K562 (cell line): Measurements from ENCODE around the gene PPM1G.

Experiments
- CREB1 ChIP-seq, 2 experiments: sonication (generic) in 1 of 2; formaldehyde crosslinking in 1 of 2; IDR thresholded peaks; 2 replicates each; pipeline versions ENCODE4 v1.6.1 to v1.8.0; 2012 to 2022; ENCODE audit warnings: inconsistent platforms in 1 of 2, mild to moderate bottlenecking in 1 of 2, missing genetic modification reagents in 1 of 2, moderate library complexity in 1 of 2
- CTCF ChIP-seq, 3 experiments: IDR thresholded peaks in 2 of 3; conservative IDR thresholded peaks in 1 of 3; 2 replicates each; pipeline ENCODE4 v1.5.1; 2011 to 2012; ENCODE audit warnings: low read length in 3 of 3, mild to moderate bottlenecking in 3 of 3, control low read depth in 2 of 3, improper control_type of control experiment in 1 of 3, inconsistent platforms in 1 of 3, low read depth in 1 of 3, mixed read lengths in 1 of 3, moderate library complexity in 1 of 3; ENCODE audit not compliant: insufficient read depth in 2 of 3
- ETV6 ChIP-seq, 3 experiments: fragments of 150-350 bp in 1 of 3; sonication (generic) in 1 of 3; formaldehyde crosslinking in 1 of 3; IDR thresholded peaks; 2 replicates each; pipeline versions ENCODE4 v1.6.1 to v1.8.0; 2014 to 2022; ENCODE audit warnings: borderline replicate concordance in 2 of 3, low read depth in 2 of 3, antibody characterized with exemption in 1 of 3, low read length in 1 of 3, mild to moderate bottlenecking in 1 of 3, missing genetic modification reagents in 1 of 3
- EZH2 ChIP-seq: IDR thresholded peaks from 2 replicates; pipeline ENCODE4 v1.6.1; 2012; ENCODE audit warnings: low read depth, mild to moderate bottlenecking, inconsistent platforms, low read length, borderline replicate concordance
- FOSL1 ChIP-seq: fragments of 200-800 bp; sonication (Bioruptor generic); conservative IDR thresholded peaks from 2 replicates; pipeline ENCODE4 v1.6.1; 2016; ENCODE audit warnings: missing genetic modification characterization, missing compliant biosample characterization
- HDAC6 ChIP-seq: IDR thresholded peaks from 2 replicates; pipeline ENCODE4 v1.6.1; 2012; ENCODE audit warnings: low read depth, mild to moderate bottlenecking, control low read depth, inconsistent platforms, low read length, moderate library complexity
- JUND ChIP-seq, 2 experiments: IDR thresholded peaks; 2 replicates in 1 of 2; 3 replicates in 1 of 2; pipeline ENCODE4 v1.6.1; 2011; ENCODE audit warnings: borderline replicate concordance in 2 of 2, low read depth in 2 of 2, low read length in 2 of 2, improper control_type of control experiment in 1 of 2, missing biosample characterization in 1 of 2, missing genetic modification characterization in 1 of 2, missing genetic modification reagents in 1 of 2
- POLR2A ChIP-seq: fragments of 450-650 bp; conservative IDR thresholded peaks from 2 replicates; pipeline ENCODE4 v1.6.1; 2016
- SPI1 ChIP-seq: IDR thresholded peaks from 2 replicates; pipeline ENCODE4 v1.6.1; 2011; ENCODE audit warnings: low read depth, low read length, control low read depth, borderline replicate concordance
- STAT5B ChIP-seq: fragments of 250-450 bp; sonication (Bioruptor Pico); IDR thresholded peaks from 2 replicates; pipeline ENCODE4 v1.8.0; 2021; ENCODE audit warnings: mild to moderate bottlenecking, inconsistent platforms
- XRCC5 ChIP-seq: fragments of 200-400 bp; formaldehyde crosslinking; IDR thresholded peaks from 2 replicates; pipeline ENCODE4 v1.6.1; 2017; ENCODE audit warnings: low read depth, mild to moderate bottlenecking, low read length
- ZMIZ1 ChIP-seq, 2 experiments: fragments of 150-350 bp in 1 of 2; IDR thresholded peaks; 2 replicates each; pipeline ENCODE4 v1.6.1; 2012 to 2016; ENCODE audit warnings: low read depth in 2 of 2, low read length in 2 of 2, mild to moderate bottlenecking in 1 of 2, moderate library complexity in 1 of 2
- ZNF449 ChIP-seq: fragments of 250-450 bp; sonication (Bioruptor Pico); IDR thresholded peaks from 2 replicates; pipeline ENCODE4 v1.8.0; 2022; ENCODE audit warnings: moderate library complexity, mild to moderate bottlenecking, inconsistent platforms

GRCh38 chr2:27363933-27364332 is 45.5 kb downstream of the PPM1G start:
- TF ChIP-seq XRCC5 (no peak), CREB1 (IDR thresholded peaks at IDR 0.05) (no peak), CREB1 (CRISPR knock-in tag; IDR thresholded peaks at IDR 0.05) (no peak), EZH2 (no peak), FOSL1 (no peak), ETV6 (IDR thresholded peaks at IDR 0.05; ENCODE audit: borderline replicate concordance in 1 of 2, low read depth in 2 of 2, low read length in 1 of 2) (no peak), ETV6 (CRISPR knock-in tag; IDR thresholded peaks at IDR 0.05; ENCODE audit: borderline replicate concordance) (no peak), CTCF (IDR thresholded peaks at IDR 0.05 in 2 of 3, conservative IDR thresholded peaks at IDR 0.05 in 1 of 3; ENCODE audit: insufficient read depth in 2 of 3, low read depth in 1 of 3, low read length in 3 of 3) (no peak), ZNF449 (no peak), STAT5B (no peak), HDAC6 (no peak), JUND (IDR thresholded peaks at IDR 0.05; ENCODE audit: borderline replicate concordance, low read depth, low read length) (no peak), JUND (tag; IDR thresholded peaks at IDR 0.05; ENCODE audit: borderline replicate concordance, low read depth, low read length) (no peak), ZMIZ1 (IDR thresholded peaks at IDR 0.05; ENCODE audit: low read depth in 2 of 2, low read length in 2 of 2) (no peak), SPI1 (no peak), POLR2A (no peak)
